ENCODE data around the gene S1PR3.

GRCh38 chr9:89000371-89000781, 9.1 kb downstream of the S1PR3 start:
- TF ChIP-seq, protein P1, sequence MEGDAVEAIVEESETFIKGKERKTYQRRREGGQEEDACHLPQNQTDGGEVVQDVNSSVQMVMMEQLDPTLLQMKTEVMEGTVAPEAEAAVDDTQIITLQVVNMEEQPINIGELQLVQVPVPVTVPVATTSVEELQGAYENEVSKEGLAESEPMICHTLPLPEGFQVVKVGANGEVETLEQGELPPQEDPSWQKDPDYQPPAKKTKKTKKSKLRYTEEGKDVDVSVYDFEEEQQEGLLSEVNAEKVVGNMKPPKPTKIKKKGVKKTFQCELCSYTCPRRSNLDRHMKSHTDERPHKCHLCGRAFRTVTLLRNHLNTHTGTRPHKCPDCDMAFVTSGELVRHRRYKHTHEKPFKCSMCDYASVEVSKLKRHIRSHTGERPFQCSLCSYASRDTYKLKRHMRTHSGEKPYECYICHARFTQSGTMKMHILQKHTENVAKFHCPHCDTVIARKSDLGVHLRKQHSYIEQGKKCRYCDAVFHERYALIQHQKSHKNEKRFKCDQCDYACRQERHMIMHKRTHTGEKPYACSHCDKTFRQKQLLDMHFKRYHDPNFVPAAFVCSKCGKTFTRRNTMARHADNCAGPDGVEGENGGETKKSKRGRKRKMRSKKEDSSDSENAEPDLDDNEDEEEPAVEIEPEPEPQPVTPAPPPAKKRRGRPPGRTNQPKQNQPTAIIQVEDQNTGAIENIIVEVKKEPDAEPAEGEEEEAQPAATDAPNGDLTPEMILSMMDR (IDR thresholded peaks at IDR 0.05; ENCODE audit: low read depth, low read length, poor library complexity, severe bottlenecking): no peak
- TF ChIP-seq EZH2phosphoT487 (IDR thresholded peaks at IDR 0.05; ENCODE audit: borderline replicate concordance, low read length): no peak
